ENCODE results near the gene BMAL1.

The BMAL1 gene

GRCh38 chr11:13291800-13292199 lies 14.2 kb downstream of the BMAL1 start:
- no peak for DNase-seq (ENCODE audit: low read depth)

- DNase-seq (ENCODE audit: low read depth): no peak
Observed at GRCh38 chr11:13292970-13293369, 15.4 kb downstream of the BMAL1 start.

GRCh38 chr11:13294178-13294577 lies 16.6 kb downstream of the BMAL1 start:
- DNase-seq (ENCODE audit: low read depth): no peak

- DNase-seq (ENCODE audit: low read depth): no peak
Observed at GRCh38 chr11:13294771-13295579, 17.4 kb downstream of the BMAL1 start.

- DNase-seq (ENCODE audit: low read depth): no peak
Observed at GRCh38 chr11:13297308-13297916, 19.8 kb downstream of the BMAL1 start.

- DNase-seq (ENCODE audit: low read depth): no peak
Observed at GRCh38 chr11:13297917-13298356, 20.3 kb downstream of the BMAL1 start.

GRCh38 chr11:13298765-13299164 lies 21.2 kb downstream of the BMAL1 start:
- no peak for DNase-seq (ENCODE audit: low read depth)

GRCh38 chr11:13301522-13301921 lies 23.9 kb downstream of the BMAL1 start:
- DNase-seq (ENCODE audit: low read depth): no peak

GRCh38 chr11:13302420-13302958 lies 24.9 kb downstream of the BMAL1 start:
- DNase-seq (ENCODE audit: low read depth): no peak

- DNase-seq (ENCODE audit: low read depth): no peak
Observed at GRCh38 chr11:13303668-13304649, 26.4 kb downstream of the BMAL1 start.

- DNase-seq (ENCODE audit: low read depth): no peak
Observed at GRCh38 chr11:13304655-13305335, 27.2 kb downstream of the BMAL1 start.

GRCh38 chr11:13308704-13309103 lies 31.1 kb downstream of the BMAL1 start:
- no peak for DNase-seq (ENCODE audit: low read depth)

GRCh38 chr11:13309156-13309555 lies 31.6 kb downstream of the BMAL1 start:
- no peak for DNase-seq (ENCODE audit: low read depth)

GRCh38 chr11:13310443-13310842 lies 32.9 kb downstream of the BMAL1 start:
- DNase-seq (ENCODE audit: low read depth): no peak

GRCh38 chr11:13311570-13311969 lies 34.0 kb downstream of the BMAL1 start:
- DNase-seq (ENCODE audit: low read depth): no peak

- no peak for DNase-seq (ENCODE audit: low read depth)
Observed at GRCh38 chr11:13313005-13313819, 35.6 kb downstream of the BMAL1 start.

GRCh38 chr11:13314676-13315394 lies 37.2 kb downstream of the BMAL1 start:
- no peak for DNase-seq (ENCODE audit: low read depth)

- DNase-seq (ENCODE audit: low read depth): no peak
Observed at GRCh38 chr11:13315517-13316432, 38.2 kb downstream of the BMAL1 start.

GRCh38 chr11:13316528-13316961 lies 39.0 kb downstream of the BMAL1 start:
- no peak for DNase-seq (ENCODE audit: low read depth)

Data from T-helper 22 cell (primary cell).